ENCODE data around the gene CFAP61. TPM values are rescaled to one million over a fixed set of nuclear protein-coding genes. Genes with fewer than 3 reads are reported as not detected.

CFAP61 gene
- polyA plus RNA-seq, 1 of the 3 experiments (the other 2 are of a cell fraction) = 0.26 TPM

DNA sequence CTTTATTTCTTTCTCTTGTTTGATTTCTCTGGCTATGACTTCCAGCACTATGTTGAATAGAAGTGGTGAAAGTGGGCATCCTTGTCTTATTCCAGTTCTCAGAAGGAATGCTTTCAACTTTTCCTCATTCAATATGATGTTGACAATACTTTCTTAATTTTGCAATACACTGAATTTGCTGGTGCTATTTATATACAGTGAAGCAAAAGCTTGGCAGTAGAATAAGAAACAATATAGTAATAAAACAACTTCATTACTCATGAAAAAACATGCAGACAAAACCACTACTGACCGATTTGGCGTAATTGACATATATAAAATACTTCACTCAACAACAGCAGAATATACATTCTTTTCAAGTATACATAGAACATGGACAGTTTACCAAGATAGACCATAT lies 96.4 kb downstream of the CFAP61 start (continued):
- no peak for TF ChIP-seq RXRA (IDR thresholded peaks at IDR 0.05; ENCODE audit: borderline replicate concordance, low read depth)

DNA sequence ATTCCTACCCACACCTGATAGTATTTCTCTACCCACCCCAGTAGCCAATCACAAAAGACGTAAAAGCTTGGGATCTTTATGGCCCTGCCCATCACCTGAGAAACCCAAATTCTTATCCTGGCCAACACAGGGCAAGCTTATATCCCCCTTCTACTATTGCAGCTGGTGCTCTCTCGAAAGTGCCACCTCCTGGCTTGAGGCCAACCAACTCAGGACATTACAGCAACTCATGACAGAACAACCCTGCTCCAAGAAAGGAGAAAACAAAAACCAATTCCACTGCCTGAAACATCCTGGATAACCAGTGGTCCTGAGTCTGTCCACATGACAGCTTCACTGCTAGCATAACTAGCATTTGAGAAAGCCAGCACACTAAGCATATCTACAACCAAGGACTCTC lies 97.9 kb downstream of the CFAP61 start:
- POLR2A ChIA-PET = no interaction called here
- WGBS (ENCODE audit: low lambda C conversion rate) = 6% methylated on average over 2 of the region's 2 CpGs
- CTCF ChIA-PET = no interaction called here

DNA sequence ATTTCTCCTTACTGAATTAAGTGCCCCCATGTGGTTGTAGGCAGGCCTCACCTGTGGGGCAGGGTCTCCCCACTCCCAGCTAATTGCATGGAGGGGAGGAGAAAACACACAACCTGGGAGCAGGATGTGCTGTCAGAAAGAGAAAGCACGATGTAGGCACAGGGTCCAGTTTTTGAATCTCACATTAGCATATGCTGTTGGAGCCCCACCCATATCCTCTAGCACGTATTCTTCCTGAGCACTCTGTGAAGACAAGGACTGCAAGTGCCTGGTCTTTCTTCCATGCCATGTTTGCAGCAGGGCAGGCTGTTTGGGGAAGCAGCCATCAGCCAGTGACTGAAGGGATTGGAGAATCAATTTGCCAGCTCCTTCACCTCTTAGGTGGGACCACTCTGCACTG lies 108.2 kb downstream of the CFAP61 start:
- Histone ChIP-seq H3K4me3 (ENCODE audit: low read depth in 2 of 2, low read length in 1 of 2) (no peak overlapping the region), H3K9ac (no peak overlapping the region), H3K36me3 (replicated peaks in 1 of 2; ENCODE audit: control insufficient read depth in 1 of 2, insufficient read depth in 2 of 2, low read length in 1 of 2) (no peaks in the 10 kb centered on the region), H3K4me2 (no peak overlapping the region), H4K20me1 (ENCODE audit: insufficient read depth) (no peaks in the 10 kb centered on the region), H3K9me3 (no peaks in the 10 kb centered on the region), H3K27ac (ENCODE audit: low read depth in 2 of 2, low read length in 1 of 2) (no peak overlapping the region), H3K27me3 (ENCODE audit: insufficient read depth) (no peaks in the 10 kb centered on the region), H2AFZ (ENCODE audit: low read depth) (no peak overlapping the region), H3F3A (replicated peaks; ENCODE audit: insufficient read depth) (no peaks in the 10 kb centered on the region), H3K79me2 (ENCODE audit: insufficient read depth) (no peaks in the 10 kb centered on the region), H3K9me2 (no peaks in the 10 kb centered on the region), H3K4me1 (ENCODE audit: control insufficient read depth in 1 of 2, insufficient read depth in 2 of 2, low read depth in 1 of 2, low read length in 1 of 2) (no peaks in the 10 kb centered on the region)
- CTCF ChIA-PET = interaction anchor here (0.6 kb wide), 1 partner anchor 184 kb away, joined by 3 read pairs; no protein-coding TSS in a partner anchor
- POLR2A ChIA-PET = no interaction called here
- 3% methylated on average over 2 of the region's 2 CpGs for WGBS (ENCODE audit: low lambda C conversion rate)
- no peak for TF ChIP-seq RCOR1 (IDR thresholded peaks at IDR 0.05; ENCODE audit: low read length)
- TF ChIP-seq TCF12 (IDR thresholded peaks at IDR 0.05) = no peak
- no peak for TF ChIP-seq RAD21 (IDR thresholded peaks at IDR 0.05; ENCODE audit: low read length)
- TF ChIP-seq MXI1 (IDR thresholded peaks at IDR 0.05; ENCODE audit: low read depth, low read length) = no peak
- TF ChIP-seq, protein P1, sequence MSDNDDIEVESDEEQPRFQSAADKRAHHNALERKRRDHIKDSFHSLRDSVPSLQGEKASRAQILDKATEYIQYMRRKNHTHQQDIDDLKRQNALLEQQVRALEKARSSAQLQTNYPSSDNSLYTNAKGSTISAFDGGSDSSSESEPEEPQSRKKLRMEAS (IDR thresholded peaks at IDR 0.05; ENCODE audit: low read depth) = no peak
- TF ChIP-seq TEAD4 (IDR thresholded peaks at IDR 0.05; ENCODE audit: borderline replicate concordance, insufficient read depth) = no peak
- DNase-seq = no peak

More for the DNA sequence above, 97.9 kb downstream of the CFAP61 start:
- Histone ChIP-seq H3K4me2 (no peak overlapping the region), H4K20me1 (ENCODE audit: insufficient read depth) (no peaks in the 10 kb centered on the region), H3K36me3 (replicated peaks in 1 of 2; ENCODE audit: control insufficient read depth in 1 of 2, insufficient read depth in 2 of 2, low read length in 1 of 2) (no peaks in the 10 kb centered on the region), H3K4me3 (ENCODE audit: low read depth in 2 of 2, low read length in 1 of 2) (no peak overlapping the region), H3K27ac (ENCODE audit: low read depth in 2 of 2, low read length in 1 of 2) (no peak overlapping the region), H3K9me2 (no peaks in the 10 kb centered on the region), H3K9me3 (no peaks in the 10 kb centered on the region), H2AFZ (ENCODE audit: low read depth) (no peak overlapping the region), H3K79me2 (ENCODE audit: insufficient read depth) (no peaks in the 10 kb centered on the region), H3F3A (replicated peaks; ENCODE audit: insufficient read depth) (no peaks in the 10 kb centered on the region), H3K27me3 (ENCODE audit: insufficient read depth) (no peaks in the 10 kb centered on the region), H3K4me1 (ENCODE audit: control insufficient read depth in 1 of 2, insufficient read depth in 2 of 2, low read depth in 1 of 2, low read length in 1 of 2) (no peaks in the 10 kb centered on the region), H3K9ac (no peak overlapping the region)
- TF ChIP-seq JUND (IDR thresholded peaks at IDR 0.05) (no peak), FOXM1 (IDR thresholded peaks at IDR 0.05; ENCODE audit: low read depth) (no peak), PBX3 (IDR thresholded peaks at IDR 0.05) (no peak)
- TF ChIP-seq, protein P2, sequence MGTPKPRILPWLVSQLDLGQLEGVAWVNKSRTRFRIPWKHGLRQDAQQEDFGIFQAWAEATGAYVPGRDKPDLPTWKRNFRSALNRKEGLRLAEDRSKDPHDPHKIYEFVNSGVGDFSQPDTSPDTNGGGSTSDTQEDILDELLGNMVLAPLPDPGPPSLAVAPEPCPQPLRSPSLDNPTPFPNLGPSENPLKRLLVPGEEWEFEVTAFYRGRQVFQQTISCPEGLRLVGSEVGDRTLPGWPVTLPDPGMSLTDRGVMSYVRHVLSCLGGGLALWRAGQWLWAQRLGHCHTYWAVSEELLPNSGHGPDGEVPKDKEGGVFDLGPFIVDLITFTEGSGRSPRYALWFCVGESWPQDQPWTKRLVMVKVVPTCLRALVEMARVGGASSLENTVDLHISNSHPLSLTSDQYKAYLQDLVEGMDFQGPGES (IDR thresholded peaks at IDR 0.05; ENCODE audit: low read depth, low read length) = no peak
- no peak for DNase-seq
